Measurements from ENCODE around the gene IFNA8. TPM values are rescaled to one million over a fixed set of nuclear protein-coding genes. Genes with fewer than 3 reads are reported as not detected.

The IFNA8 gene
- total RNA-seq, 1 donor from 2014 or later: not detected

DNA sequence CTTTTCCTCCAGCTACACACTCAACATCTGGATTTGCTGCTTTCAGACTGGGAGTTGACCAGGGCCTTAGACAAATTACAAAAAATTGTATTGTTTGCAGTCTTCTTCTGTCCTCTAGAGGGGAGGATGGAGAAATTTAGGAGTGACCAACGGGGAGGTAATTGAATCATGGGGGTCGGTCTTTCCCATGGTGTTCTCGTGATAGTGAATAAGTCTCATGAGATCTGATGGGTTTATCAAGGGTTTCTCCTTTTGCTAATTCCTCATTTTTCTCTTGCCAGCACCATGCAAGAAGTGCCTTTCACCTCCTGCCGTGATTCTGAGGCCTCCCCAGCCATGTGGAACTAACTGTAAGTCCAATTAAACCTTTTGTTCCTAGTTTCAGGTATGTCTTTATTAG is 4.2 kb downstream of the IFNA8 start:
- H3K27me3 ChIP-seq: no peaks in the 10 kb centered on the region
- no peak for TF ChIP-seq POLR2A (IDR thresholded peaks at IDR 0.05)
- TF ChIP-seq, protein P1, sequence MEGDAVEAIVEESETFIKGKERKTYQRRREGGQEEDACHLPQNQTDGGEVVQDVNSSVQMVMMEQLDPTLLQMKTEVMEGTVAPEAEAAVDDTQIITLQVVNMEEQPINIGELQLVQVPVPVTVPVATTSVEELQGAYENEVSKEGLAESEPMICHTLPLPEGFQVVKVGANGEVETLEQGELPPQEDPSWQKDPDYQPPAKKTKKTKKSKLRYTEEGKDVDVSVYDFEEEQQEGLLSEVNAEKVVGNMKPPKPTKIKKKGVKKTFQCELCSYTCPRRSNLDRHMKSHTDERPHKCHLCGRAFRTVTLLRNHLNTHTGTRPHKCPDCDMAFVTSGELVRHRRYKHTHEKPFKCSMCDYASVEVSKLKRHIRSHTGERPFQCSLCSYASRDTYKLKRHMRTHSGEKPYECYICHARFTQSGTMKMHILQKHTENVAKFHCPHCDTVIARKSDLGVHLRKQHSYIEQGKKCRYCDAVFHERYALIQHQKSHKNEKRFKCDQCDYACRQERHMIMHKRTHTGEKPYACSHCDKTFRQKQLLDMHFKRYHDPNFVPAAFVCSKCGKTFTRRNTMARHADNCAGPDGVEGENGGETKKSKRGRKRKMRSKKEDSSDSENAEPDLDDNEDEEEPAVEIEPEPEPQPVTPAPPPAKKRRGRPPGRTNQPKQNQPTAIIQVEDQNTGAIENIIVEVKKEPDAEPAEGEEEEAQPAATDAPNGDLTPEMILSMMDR (IDR thresholded peaks at IDR 0.05): no peak
- no peak for TF ChIP-seq POLR2AphosphoS5 (IDR thresholded peaks at IDR 0.05; ENCODE audit: insufficient read depth in 1 of 2, low read depth in 1 of 2)
- intact Hi-C loops (cut with DNase I): no loop called here

GRCh38 chr9:21413624-21414023 is 4.7 kb downstream of the IFNA8 start:
- no peak for DNase-seq (ENCODE audit: extremely low spot score in 2 of 2)
- H3K27me3 ChIP-seq: no peaks in the 10 kb centered on the region
- no peaks in the 10 kb centered on the region for H3K36me3 ChIP-seq
- intact Hi-C loops (cut with DNase I): no loop called here
- H3K4me3 ChIP-seq: no peak overlapping the region
- H3K9me3 ChIP-seq: no peaks in the 10 kb centered on the region
- H3K4me1 ChIP-seq: no peaks in the 10 kb centered on the region
- TF ChIP-seq, protein P1 (IDR thresholded peaks at IDR 0.05): no peak
- TF ChIP-seq POLR2AphosphoS5 (IDR thresholded peaks at IDR 0.05; ENCODE audit: insufficient read depth in 1 of 2, low read depth in 1 of 2) (no peak), POLR2A (IDR thresholded peaks at IDR 0.05) (no peak)
- no peak overlapping the region for H3K27ac ChIP-seq

More for the DNA sequence above, 4.2 kb downstream of the IFNA8 start:
- Histone ChIP-seq H3K4me3 (no peak overlapping the region), H3K27ac (no peak overlapping the region), H3K4me1 (no peaks in the 10 kb centered on the region), H3K9me3 (no peaks in the 10 kb centered on the region), H3K36me3 (no peaks in the 10 kb centered on the region)
- no peak for DNase-seq (ENCODE audit: extremely low spot score in 2 of 2)

DNA sequence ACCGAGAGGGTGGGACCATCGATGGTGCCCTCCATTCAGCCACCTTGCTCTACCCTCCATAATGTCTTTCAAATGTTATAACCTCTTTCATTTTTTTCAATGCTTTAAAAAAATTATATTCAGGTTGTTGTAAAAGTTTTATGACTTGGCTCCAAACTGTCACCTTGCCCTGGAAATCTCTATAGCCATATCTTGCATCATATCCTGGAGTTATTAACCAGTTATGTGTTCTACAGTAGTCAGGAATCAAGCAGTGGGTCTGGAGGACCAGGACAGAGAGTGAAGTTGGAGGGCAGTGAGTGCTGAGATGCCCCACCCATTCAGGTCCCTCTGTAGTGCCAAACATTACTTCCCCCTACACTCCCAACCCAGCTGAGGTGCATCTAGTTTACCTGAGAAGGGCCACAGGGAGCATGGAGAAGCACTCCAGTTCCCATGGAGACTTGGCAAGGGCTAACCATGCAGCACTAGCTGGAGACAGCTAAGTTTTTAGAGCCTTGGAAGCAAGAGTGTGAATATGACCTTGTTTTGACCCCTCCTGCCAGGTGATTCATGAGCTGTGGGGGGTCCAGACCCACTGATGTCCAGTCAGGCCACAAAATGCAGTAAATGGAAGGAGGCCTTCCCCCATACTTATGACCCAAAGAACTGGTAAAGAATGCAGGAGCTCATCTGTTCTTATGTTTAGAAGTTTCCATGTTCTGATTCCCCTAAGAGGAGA is 5.5 kb downstream of the IFNA8 start:
- intact Hi-C loops (cut with DNase I): no loop called here

DNA sequence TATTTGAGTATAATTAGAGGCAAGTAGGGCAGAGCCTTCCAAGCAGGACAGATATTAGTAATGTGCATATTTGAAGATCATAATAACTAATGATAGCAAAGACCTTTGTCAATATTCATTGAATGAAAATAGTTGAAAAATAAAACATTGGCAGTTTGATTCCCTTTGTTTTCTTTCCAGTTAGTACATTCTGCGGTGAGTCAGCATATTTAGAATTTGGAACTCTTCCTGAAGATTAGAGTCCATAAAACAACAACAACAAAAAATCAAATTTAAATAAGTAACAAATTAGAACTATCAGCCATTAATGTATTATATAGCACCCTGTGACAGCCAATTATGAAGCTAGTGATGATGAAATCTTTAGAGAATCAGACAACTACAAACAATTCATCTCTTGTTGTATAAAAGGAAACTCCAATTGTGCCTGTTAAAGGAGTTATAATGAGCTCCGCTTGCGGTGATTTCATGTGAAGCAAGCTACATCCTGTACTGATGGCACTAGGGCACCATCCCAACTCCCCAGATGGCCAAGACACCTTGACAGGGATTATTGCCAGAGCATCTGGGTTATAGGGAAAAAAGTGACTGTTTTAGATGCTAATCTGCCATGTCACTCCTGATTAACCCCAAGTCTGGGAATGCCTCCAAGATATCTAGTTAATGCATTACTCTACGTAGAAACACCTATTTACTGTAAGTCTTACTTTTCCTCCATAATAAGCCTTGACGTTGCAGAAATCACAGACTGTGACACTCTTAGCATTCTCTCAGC is 6.8 kb downstream of the IFNA8 start:
- intact Hi-C loops (cut with DNase I): no loop called here

More for the DNA sequence above, 5.5 kb downstream of the IFNA8 start:
- Histone ChIP-seq H3K27ac (no peak overlapping the region), H3K4me3 (no peak overlapping the region), H3K27me3 (no peaks in the 10 kb centered on the region), H3K9me3 (no peaks in the 10 kb centered on the region), H3K4me1 (no peaks in the 10 kb centered on the region), H3K36me3 (no peaks in the 10 kb centered on the region)
- TF ChIP-seq POLR2AphosphoS5 (IDR thresholded peaks at IDR 0.05; ENCODE audit: insufficient read depth in 1 of 2, low read depth in 1 of 2): no peak
- TF ChIP-seq, protein P1 (IDR thresholded peaks at IDR 0.05): no peak
- no peak for DNase-seq (ENCODE audit: extremely low spot score in 2 of 2)

More for the DNA sequence above, 6.8 kb downstream of the IFNA8 start:
- no peak overlapping the region for H3K4me3 ChIP-seq
- H3K27me3 ChIP-seq: no peaks in the 10 kb centered on the region
- H3K36me3 ChIP-seq: no peaks in the 10 kb centered on the region
- TF ChIP-seq, protein P1 (IDR thresholded peaks at IDR 0.05): no peak
- H3K9me3 ChIP-seq: no peaks in the 10 kb centered on the region
- H3K27ac ChIP-seq: no peak overlapping the region
- DNase-seq (ENCODE audit: extremely low spot score in 2 of 2): no peak
- H3K4me1 ChIP-seq: no peaks in the 10 kb centered on the region

All from vagina (tissue), 2 donors.